ENCODE data around the gene TMC5. TPM values are rescaled to one million over a fixed set of nuclear protein-coding genes. Genes with fewer than 3 reads are reported as not detected.

Gene TMC5
- total RNA-seq, 1 experiment from 2014 or later = 1.2 TPM

- Histone ChIP-seq H4K8ac (replicated peaks; ENCODE audit: insufficient read length, low read depth, low read length) (no peak overlapping the region), H3K4me1 (ENCODE audit: insufficient read depth, low read length) (no peaks in the 10 kb centered on the region), H4K5ac (ENCODE audit: insufficient read length, low read depth, low read length) (no peak overlapping the region), H3K9ac (ENCODE audit: extremely low read depth, insufficient read length, low read length) (no peak overlapping the region), H4K20me1 (ENCODE audit: control insufficient read depth, insufficient read depth, insufficient read length) (no peaks in the 10 kb centered on the region), H2BK5ac (ENCODE audit: insufficient read length, low read length) (no peak overlapping the region), H3K27ac (ENCODE audit: insufficient read length, low read depth, low read length) (no peak overlapping the region), H2AK5ac (ENCODE audit: insufficient read length, low read length) (no peak overlapping the region), H3K23me2 (ENCODE audit: insufficient read length, low read depth, low read length, poor library complexity, severe bottlenecking) (no peaks in the 10 kb centered on the region), H3K4me2 (ENCODE audit: insufficient read depth, insufficient read length, low read length) (no peak overlapping the region), H3K18ac (ENCODE audit: insufficient read length, low read depth, low read length) (no peak overlapping the region), H2AFZ (ENCODE audit: low read length) (no peak overlapping the region), H3T11ph (ENCODE audit: low read length) (no peak overlapping the region), H2BK120ac (ENCODE audit: low read depth, low read length, poor library complexity, severe bottlenecking) (no peak overlapping the region), H3K9me3 (ENCODE audit: control insufficient read depth, low read depth, low read length) (no peaks in the 10 kb centered on the region), H3K56ac (ENCODE audit: insufficient read length, low read depth, low read length) (no peak overlapping the region), H3K4ac (ENCODE audit: low read depth, low read length) (no peak overlapping the region), H3K79me1 (ENCODE audit: insufficient read depth, low read depth, low read length, poor library complexity, severe bottlenecking) (no peaks in the 10 kb centered on the region), H3K23ac (ENCODE audit: insufficient read length, low read depth, low read length) (no peak overlapping the region), H3K14ac (ENCODE audit: insufficient read depth, low read length) (no peak overlapping the region), H3K79me2 (ENCODE audit: insufficient read depth, low read length) (no peaks in the 10 kb centered on the region), H2BK20ac (ENCODE audit: low read depth, low read length, poor library complexity, severe bottlenecking) (no peak overlapping the region), H4K91ac (ENCODE audit: insufficient read length, low read depth, low read length) (no peak overlapping the region), H3K27me3 (ENCODE audit: insufficient read depth, low read length) (no peaks in the 10 kb centered on the region), H2BK12ac (ENCODE audit: insufficient read length, low read depth, low read length) (no peak overlapping the region), H2BK15ac (ENCODE audit: low read depth, low read length) (no peak overlapping the region)
- TF ChIP-seq, protein P1, sequence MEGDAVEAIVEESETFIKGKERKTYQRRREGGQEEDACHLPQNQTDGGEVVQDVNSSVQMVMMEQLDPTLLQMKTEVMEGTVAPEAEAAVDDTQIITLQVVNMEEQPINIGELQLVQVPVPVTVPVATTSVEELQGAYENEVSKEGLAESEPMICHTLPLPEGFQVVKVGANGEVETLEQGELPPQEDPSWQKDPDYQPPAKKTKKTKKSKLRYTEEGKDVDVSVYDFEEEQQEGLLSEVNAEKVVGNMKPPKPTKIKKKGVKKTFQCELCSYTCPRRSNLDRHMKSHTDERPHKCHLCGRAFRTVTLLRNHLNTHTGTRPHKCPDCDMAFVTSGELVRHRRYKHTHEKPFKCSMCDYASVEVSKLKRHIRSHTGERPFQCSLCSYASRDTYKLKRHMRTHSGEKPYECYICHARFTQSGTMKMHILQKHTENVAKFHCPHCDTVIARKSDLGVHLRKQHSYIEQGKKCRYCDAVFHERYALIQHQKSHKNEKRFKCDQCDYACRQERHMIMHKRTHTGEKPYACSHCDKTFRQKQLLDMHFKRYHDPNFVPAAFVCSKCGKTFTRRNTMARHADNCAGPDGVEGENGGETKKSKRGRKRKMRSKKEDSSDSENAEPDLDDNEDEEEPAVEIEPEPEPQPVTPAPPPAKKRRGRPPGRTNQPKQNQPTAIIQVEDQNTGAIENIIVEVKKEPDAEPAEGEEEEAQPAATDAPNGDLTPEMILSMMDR (conservative IDR thresholded peaks at IDR 0.05) = no peak
- H3K27ac Mint-ChIP-seq = no peak overlapping the region
- H3K9me3 Mint-ChIP-seq = no peaks in the 10 kb centered on the region
- no peaks in the 10 kb centered on the region for H3K4me1 Mint-ChIP-seq
- DNase-seq = no peak
- WGBS (ENCODE audit: extremely low coverage, insufficient read length, low lambda C conversion rate) = no CpG with 5 or more reads among the region's 3 CpGs
- H3K27me3 Mint-ChIP-seq (ENCODE audit: low read depth) = no peaks in the 10 kb centered on the region; the same call in 1 of the 2 replicates
- no peak overlapping the region for H3K4me3 Mint-ChIP-seq
- H3K36me3 Mint-ChIP-seq (ENCODE audit: insufficient read depth in 1 of 3, low read depth in 3 of 3) = no peaks in the 10 kb centered on the region
These were observed 37.4 kb upstream of the TMC5 start for GRCh38 chr16:19380328-19380727.
